SW480 (cell line): ENCODE measurements around the gene BEND5.

Experiments
- DNase-seq: peaks from one replicate; pipeline ENCODE4 v3.0.0-alpha.2; 2016; ENCODE audit warnings: low spot score

BEND5 gene

DNA sequence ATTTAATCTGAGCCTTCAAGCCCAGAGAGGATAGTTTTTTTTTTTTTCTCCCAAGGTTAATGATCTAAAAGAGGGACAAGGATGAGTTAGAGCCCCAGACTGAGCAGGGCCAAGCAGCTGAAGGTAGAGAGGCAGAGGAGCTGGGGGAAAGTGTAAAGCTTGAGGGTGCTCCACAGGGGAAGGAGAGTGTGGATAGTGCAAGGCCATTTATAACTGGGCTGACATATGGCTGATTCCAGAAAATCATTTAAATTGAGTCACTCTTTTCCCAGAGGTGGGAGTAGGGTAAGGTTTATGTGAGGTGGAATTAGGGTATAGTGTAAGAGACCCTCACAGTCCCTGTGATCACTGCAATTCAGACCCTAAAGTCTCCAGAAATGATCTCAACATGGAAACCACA is 55.8 kb downstream of the BEND5 start:
- no peak for DNase-seq

DNA sequence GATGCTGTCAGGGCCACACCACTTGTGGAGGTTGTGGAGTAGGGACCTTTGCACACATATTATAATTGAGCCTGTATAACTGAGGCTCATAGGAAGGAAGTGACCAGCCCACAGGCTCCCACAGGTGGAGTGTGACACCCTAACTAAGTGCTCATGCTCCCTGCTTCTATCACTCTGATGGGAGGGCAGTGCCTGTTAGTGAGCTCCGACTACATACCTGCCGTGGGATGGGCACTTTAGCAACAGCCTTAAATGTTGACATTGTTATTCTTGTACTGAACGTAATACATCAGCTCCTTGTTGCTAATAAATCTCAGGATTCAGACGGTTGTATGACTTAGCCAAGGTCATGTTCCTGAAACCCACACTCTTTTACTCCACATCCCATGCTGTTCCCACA is 58.0 kb downstream of the BEND5 start:
- no peak for DNase-seq

DNA sequence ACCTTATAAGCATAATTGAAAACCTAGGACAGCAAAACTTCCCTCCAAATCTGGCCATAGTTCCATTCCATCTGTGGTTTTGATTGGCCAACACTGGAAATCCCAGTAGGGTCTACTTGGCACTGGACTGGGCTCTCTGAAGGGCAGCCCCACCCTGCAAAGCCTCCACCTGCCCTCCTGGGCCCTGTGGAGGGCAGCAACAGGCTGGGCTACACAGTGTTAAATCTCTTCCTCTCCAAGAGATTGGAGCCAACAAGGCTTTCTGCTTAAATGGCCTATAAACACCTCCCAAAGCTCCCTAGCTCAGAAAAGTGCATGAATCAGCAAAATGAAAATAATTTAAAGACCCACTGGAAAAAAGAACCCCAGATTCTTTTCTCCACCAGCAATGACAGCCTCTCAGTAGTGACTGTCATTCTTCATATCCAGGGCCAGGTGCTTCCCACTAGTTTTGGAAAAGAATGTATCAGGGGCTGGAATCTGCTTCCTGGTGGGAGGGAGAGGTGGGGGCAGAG is 58.5 kb downstream of the BEND5 start:
- DNase-seq = no peak

DNA sequence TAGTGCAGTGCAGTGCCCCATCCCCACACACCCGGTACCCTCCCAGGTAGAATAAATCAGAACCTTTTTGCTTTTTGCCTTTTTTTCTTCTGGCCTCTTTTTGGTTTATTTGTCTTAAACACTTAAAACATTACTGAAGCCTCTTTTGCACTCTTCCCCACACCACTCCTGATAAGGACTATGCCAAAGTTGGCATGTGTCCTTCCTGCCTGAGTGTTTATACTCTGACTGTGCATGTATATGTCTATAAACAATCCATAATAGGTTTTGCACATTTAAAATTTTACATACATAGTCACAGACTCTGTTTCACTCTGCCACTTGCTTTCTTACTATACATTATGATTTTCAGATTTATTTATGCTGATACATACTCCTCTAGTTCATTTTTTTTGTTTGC is 59.6 kb downstream of the BEND5 start:
- DNase-seq = no peak

DNA sequence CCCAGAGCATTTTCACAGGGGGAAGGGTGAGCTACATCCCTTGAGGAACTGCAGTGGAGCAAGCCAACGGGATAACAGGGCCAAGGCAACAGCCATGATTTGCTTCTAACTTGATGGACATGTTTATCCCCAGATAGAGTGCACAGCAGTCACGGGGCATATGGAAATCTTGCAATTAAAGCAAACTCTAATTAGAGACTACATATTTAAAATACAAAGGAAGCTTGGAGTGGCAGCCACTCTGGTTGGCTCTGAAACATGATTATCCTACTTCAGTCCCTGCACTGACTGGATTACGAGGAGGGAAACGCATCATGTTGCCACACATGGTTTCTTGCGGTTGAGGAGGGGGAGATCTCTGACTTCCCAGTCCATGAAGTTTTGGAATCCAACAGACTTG is 60.8 kb downstream of the BEND5 start:
- no peak for DNase-seq

DNA sequence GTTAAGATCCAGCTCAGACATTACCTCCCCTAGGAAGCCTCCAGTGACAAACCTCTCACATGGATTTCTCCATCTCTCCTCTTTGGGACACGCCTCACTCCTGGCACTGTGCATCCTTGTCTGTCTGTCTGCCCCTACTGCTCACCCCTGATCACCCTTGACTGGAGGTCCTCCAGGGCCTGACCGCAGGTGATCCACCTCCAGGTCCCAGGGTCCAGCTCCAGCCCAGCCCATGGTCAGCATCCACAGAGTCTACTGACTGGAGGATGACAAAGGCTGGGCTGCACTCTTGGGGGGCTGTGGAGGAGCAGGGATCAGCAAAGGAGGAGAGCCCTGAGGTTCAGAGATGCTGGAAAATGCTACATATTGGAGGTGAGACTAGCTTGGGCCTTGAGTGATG is 65.8 kb downstream of the BEND5 start:
- no peak for DNase-seq

DNA sequence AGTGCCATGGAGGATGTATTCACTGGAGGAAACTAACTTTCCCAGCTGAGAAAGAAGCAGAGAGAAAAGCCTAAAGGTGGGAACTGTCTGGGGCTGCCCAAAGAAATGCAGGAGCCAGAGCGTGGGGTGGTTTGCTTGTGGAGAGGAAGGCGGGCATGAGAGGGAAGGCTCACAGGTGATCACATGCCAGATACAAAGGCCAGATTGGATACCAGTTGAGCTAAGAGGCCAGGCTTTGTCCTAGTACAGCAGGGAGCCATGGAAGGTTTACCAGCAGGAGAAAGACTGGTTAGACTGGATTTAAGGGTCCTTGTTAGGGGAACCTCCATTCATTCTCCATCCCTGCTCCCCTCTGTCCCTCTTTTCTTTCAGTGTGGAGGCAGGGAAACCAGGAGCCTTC is 66.4 kb downstream of the BEND5 start:
- DNase-seq = no peak

DNA sequence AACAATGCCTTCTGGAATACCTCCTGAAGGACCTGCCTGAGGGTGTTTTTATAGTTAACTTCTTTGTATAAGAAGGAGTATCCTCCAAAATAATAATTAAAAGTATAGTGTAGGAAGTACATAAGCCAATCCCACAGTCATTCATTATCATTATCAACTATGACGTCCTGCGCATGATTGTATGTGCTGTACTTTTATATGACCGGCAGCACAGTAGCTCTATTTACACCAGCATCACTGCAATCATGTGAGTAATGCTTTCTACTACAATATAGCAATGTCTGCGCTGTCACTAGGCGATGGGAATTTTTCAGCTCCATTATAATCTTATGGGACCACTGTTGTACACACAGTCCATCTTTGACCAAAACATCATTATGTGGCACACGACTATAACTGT is 72.0 kb downstream of the BEND5 start:
- DNase-seq = no peak

DNA sequence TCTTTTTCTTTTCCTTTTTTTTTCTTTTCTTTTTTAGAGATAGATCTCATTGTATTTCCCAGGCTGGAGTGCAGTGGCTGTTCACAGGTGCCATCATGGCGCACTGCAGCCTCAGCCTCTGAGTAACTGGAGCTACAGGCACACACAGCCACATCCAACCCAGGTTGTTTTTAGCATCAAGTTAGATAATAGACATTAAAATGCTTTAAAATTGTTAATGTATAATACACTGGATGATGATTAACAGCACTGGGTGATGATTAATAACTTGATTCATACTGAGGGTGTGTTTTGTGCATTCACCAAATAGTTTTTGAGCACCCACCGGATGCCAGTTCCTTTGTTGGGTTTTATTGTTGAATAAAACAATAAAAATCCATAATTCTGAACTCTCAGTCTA is 75.2 kb downstream of the BEND5 start:
- no peak for DNase-seq

DNA sequence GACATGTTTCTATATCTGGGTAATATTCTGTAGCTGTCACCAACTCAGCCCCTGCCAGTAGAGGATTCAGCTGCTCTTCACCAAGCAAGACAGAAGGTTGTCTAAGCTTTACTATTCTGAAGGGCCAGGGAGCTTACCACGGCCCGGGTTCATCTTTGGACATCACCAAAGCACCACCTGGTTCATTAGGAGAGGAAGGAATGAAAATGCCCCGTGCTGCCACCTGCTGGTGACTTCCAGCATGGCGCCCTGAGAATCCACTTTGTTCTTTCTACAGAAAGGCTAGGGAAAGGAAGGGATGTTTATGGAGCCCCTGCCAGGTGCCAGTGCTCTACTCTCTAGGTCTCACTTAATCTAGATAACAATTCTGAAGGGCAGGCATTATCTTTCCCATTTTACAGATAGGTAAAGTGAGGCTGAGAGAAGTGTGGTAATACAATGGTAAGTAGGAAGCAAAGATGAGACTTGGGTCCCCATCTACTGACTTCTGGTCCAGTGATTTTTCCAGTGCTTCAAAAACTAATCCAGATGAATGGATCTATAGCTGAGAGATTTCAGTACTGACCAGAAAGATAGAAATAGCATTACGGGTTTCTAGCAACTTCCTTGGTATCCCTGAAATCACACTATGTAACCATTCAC is 79.5 kb downstream of the BEND5 start:
- peak; percentile 33 for DNase-seq

DNA sequence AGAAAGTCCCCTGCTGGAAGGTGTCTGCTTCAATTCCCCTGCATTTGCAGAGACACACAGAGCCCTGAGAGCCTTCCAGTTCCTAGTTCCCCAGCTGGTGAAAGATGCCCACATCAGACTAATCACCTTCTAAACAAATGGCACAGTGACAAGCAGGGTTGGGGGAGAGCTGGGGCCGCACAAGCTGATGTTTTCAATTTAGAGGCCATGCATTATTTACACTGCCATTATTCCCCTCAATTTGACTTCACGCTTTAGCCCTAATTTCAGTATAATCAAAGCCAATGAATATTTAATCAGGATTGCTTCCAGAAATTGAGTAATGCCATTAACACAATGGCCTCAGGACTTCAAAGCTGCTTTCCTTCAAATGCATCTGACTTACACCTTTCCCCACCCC is 81.5 kb downstream of the BEND5 start:
- no peak for DNase-seq

DNA sequence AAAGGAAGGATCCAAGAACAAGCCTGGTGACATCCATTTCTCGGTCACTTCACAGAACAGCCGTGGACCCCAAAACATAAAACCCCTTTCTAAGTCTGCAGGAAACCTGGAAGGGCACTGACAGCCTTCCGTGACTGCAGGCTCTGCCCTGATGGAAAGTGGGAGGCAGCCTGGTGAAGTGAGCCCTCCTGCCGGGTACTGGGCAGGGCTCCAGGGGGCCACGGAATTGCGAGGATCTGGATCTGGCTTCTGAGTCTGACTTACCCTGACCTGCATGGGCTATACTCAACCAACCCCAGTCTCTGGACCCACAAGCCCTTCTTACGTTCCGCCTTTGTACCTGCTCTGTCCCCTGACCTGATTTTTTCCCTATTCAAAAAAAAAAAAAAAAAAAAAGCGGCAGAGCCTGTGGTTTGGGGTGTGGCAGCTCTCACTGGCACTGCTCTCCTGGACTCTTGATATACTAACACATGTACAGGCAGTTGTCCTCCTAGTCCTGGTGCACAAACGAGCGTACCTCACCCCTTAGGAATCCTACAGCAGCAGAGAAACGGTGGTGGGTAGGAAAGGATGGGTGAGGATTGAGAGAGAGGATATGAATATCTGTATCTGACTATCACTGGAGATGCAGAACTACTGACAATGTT is 82.9 kb downstream of the BEND5 start:
- DNase-seq = peak; percentile 79

DNA sequence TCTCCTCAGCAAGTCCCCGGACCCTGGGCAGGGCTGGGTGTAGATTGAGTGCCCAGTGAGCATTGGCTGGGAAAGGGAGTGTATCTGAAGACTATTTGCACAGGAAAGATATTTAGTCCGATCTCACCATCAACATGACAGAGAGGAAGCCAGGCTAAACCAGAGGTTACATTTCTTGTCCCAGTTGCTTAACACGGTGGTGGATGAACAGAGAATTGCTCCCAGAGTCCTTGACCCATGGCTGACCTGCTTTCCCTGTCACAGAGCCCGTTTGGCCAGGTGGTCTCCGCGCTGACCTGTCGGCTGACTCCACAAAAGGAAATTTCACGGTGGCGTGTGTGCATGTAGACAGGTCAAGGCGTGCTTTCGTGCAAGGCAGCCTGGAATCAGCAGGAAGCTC is 83.5 kb downstream of the BEND5 start:
- no peak for DNase-seq

DNA sequence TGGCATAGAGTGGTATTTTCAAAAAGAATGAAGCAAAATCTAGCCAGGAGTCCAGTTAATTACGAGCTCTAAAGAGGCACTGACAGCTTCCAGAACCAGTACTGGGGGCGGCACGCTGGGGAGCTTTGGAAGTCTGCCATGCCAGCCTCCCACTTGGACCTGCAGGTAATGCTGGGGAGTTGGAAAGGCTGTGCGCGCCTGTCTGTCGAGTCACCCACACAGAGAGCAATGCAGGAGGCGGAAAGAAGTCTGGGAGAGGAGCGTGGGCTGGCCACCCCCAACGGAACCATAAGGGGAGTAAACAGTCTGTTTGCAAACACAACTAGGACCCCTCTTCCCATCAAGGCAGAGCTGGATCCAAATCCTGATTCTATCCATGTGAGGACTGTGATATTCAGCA is 84.5 kb downstream of the BEND5 start:
- DNase-seq = no peak

DNA sequence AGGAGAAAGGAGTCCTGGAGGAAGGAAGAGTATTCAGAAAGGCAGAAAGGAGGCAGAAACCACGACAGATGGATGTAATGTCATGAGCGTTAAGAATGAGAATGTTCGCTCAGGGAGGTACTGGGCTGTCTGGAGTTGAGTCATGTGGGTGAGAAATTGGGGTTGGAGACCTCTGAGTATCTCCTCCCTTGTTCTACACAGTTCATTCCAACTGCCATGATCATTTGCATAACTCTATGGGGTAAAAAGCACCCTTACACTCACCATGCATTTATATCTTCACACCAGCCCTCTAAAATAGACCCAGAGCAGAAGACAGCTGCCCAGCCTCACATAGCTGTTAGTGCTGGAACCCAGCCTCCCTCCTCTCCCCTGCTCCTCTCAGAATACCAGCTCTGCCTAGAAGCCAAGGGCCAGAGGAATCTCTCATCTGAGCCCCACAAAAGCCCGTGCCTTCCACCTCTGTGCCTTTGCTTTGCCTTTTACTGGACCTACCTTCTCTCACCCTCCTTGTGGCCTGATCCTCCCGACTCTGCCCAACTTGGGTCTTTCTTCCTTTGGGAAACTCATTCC is 85.2 kb downstream of the BEND5 start:
- DNase-seq = no peak

DNA sequence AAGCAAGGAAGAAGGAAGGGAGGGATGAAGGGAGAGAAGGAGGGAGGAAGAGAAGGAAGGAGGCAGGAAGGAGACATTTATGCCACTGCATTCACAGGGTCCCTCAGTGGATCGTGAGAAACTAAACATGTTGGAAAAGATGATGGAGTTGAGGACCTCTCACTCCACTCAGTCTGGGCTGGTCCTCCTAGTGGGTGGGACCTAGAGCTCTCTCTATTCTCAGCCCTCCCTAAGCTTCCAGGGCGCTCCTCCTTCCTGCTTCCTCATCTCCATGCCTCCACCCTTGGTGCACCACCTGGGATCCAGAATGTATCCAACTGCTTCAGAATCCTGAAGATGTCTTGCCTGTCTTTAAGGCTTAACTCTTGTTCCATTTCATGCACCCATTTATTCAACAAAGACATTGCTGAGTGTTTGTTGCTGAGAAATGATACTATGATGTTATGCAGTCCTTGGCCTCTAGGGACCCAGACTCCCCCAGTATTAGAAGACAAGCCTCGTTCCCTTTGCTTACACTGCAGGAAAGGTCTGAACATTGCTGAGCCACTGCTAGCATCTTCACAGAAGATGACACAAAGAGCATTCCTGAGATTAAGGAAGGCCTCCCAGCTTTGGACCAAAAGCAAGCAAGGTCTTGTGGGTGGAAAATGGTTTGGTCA is 88.5 kb downstream of the BEND5 start:
- peak; percentile 8 for DNase-seq

DNA sequence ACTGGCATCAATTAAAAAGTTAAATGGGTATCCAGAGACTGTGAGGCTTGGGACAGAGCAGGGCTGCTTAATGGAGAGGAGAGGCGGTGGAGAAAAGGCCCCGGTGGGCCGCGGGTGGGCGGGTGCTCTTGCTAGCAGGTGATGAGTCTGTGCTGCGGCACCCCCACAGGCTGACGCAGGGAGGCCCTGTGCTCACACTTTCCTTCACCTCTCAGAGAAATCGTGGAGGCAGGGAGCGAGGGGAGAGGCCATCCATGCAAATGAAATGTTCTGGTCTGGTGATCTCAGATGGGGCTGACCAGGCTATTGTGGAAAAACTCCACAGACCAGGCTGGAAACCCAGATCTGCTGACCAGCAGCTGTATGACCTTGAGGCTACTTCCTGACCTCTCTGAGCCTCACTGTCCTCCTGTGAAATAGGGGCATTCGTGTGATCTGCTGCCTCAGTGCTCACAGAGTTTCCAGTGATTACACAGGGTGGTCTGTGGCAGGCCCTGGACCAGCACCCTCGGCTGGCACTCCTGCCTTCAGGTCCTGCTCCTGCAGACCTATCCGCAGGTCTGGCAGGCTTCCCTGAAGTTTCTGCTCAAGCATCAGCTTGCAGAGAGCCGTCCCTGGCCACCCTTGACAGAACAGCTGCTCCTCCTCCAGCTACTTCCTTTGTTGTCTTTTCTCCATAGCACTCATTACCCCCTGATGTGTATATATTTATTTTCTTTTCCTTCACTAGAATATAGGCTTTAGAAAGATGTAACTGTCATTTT is 89.2 kb downstream of the BEND5 start:
- DNase-seq = no peak

DNA sequence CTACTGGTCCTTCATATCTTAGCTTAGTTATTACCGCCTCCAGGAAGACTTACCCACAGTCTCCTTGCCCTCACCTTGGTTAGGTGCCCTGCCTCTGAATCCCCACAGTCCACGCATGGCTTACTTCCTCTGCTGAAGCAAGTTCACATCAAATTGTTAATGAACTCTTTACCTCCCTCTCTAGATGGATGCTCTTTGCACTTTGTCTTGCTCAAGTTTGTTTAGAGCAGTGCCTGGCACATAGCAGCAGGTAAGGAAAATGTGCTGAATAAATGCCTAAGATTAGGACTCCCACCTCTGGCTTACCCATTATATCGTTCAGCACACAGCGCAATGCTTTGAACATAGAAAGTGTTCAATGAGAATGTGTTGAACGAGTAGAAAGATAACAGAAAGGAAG is 90.5 kb downstream of the BEND5 start:
- no peak for DNase-seq

DNA sequence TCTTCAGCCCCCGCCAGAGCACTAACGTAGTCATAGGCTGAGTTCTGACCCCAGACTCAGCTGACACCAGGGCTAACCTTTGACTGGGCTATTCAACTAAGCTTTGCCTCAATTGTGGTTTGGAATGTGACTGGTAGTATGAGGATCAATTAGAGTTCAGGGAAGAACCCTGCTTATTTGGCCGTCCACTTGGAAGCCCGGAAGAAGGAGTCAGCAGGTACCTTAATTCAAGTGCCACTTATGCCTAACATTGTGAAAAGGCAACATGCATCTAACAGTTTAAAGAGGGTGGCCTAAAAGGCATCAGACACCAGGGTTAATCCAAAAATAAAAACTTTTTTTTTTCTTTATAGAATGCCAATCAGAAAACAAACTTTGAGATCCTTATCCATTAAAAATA is 92.3 kb downstream of the BEND5 start:
- no peak for DNase-seq

DNA sequence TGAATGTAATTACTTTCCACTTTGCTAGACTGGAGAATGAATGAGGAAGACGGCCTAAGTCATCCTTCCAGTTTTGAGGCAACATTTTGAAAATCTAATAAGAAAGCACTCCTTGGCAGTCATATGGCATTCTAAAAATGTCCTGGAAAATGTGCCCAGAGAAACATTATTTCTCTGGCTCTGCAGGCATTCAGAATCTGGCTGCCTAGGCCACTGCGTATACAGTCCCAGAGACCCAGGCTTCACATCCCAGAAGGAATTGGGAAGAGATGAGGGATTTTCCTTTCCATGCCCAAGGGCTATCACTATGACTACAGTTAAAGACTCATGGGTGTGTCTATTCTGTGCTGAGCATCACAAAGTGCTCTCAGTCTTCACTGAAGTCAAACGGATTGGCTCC is 92.9 kb downstream of the BEND5 start:
- no peak for DNase-seq

DNA sequence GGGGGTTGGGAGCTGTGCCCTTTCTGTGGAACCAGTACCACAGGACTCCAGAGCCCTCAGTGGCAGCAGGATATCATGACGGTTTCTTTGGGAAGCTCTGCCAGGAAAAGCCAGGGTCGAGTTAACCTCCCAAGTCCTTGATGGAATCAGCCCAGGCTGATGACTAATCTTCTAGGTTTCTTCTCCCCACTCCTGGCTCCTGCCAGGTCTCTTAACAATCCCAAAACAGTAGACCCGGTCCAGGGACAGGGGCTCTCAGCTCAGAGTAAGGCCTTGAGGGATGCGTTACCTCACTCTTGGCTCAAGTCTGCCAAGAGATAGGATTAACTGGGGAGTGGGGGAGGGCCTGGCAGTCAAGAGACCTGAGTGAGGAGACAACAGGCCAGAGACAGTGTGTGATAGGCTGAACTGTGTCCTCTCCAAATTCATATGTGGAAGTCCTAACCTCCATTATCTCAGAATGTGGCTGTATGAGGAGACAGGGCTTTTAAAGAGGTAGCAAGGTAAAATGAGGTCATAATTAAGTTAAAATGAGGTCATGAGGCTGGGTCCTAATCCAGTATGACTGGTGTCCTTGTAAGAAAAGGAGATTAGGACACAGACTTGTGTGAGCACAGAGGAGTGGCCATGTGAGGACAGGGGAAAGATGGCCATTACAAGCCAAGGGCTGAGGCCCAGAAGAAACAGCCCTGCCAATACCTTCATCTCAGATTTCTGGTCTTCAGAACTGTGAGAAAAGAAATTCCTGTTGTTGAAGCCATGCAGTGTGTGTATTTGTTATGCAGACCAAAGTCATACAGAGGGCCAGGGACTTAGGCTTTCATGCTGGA is 95.0 kb downstream of the BEND5 start:
- DNase-seq = no peak
